ENCODE results near the gene PPM1J. TPM values are rescaled to one million over a fixed set of nuclear protein-coding genes. Genes with fewer than 3 reads are reported as not detected.
"Not testable (repeated sequence)": the region's sequence is repeated elsewhere in the genome, so short reads cannot be mapped to it uniquely, and the experiment has no call there.

The PPM1J gene
- total RNA-seq, 1 donor from 2014 or later: 0.32 TPM

DNA sequence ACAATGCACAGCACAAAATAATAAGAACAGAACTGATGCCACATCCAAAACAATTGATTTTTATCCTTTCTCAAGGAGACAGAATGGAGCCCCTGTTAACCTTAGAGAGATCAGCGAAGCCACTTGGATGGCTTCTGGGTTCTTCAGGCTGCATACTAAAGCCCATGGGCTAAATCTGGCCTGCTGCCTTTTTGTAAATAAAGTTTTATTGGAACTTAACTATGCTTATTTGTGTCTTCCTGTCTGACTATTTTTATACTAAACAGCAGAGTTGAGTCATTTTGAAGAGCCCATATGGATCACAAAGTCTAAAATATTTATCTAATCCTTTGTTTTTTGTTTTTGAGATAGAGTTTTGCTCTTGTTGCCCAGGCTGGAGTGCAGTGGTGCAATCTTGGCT is 16.3 kb upstream of the PPM1J start:
- no peak overlapping the region for H3K27ac ChIP-seq
- H3K27me3 ChIP-seq: no peaks in the 10 kb centered on the region
- no peaks in the 10 kb centered on the region for H3K36me3 ChIP-seq
- ATAC-seq (no peak), DNase-seq (no peak)
- intact Hi-C loops (cut with DNase I): no loop called here
- no peak overlapping the region for H3K4me3 ChIP-seq
- TF ChIP-seq, protein P1, sequence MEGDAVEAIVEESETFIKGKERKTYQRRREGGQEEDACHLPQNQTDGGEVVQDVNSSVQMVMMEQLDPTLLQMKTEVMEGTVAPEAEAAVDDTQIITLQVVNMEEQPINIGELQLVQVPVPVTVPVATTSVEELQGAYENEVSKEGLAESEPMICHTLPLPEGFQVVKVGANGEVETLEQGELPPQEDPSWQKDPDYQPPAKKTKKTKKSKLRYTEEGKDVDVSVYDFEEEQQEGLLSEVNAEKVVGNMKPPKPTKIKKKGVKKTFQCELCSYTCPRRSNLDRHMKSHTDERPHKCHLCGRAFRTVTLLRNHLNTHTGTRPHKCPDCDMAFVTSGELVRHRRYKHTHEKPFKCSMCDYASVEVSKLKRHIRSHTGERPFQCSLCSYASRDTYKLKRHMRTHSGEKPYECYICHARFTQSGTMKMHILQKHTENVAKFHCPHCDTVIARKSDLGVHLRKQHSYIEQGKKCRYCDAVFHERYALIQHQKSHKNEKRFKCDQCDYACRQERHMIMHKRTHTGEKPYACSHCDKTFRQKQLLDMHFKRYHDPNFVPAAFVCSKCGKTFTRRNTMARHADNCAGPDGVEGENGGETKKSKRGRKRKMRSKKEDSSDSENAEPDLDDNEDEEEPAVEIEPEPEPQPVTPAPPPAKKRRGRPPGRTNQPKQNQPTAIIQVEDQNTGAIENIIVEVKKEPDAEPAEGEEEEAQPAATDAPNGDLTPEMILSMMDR (IDR thresholded peaks at IDR 0.05): no peak
- H3K4me1 ChIP-seq: no peaks in the 10 kb centered on the region
- H3K9me3 ChIP-seq: no peaks in the 10 kb centered on the region

DNA sequence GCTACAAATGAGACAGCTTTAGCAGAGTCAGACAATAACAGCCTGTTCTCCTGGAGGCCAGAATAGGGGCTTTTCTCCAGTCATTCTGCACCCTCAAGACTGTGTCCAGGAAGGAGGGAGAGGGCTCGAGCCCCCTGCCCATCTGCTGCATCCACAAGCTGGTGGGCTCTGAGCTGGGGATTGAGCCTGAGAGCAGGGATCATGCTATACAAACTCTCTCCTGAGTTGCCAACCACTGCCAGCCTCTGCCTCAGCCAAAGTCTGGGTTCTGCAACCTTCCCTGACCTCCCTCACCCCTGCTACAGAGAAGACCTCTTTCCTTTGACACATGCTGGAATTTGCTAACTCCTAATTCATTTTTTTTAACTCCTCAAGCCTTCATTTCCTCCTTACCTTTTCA is 14.8 kb upstream of the PPM1J start:
- no peak for ATAC-seq
- no peak overlapping the region for H3K27ac ChIP-seq
- TF ChIP-seq, protein P1 (IDR thresholded peaks at IDR 0.05): no peak

DNA sequence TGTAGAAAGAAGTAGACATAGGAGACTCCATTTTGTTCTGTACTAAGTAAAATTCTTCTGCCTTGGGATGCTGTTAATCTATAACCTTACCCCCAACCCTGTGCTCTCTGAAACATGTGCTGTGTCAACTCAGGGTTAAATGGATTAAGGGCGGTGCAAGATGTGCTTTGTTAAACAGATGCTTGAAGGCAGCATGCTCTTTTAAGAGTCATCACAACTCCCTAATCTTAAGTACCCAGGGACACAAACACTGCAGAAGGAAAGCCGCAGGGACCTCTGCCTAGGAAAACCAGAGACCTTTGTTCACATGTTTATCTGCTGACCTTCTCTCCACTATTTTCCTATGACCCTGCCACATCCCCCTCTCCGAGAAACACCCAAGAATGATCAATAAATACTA is 13.9 kb upstream of the PPM1J start:
- intact Hi-C loops (cut with DNase I): loop anchor here (10.0 kb wide), 1 partner anchor 146 kb away; no protein-coding TSS in a partner anchor
- not testable (repeated sequence) for H3K27me3 ChIP-seq, H3K27ac ChIP-seq, H3K36me3 ChIP-seq, H3K4me3 ChIP-seq, ATAC-seq, DNase-seq, H3K9me3 ChIP-seq, H3K4me1 ChIP-seq

More for the DNA sequence above, 14.8 kb upstream of the PPM1J start:
- Histone ChIP-seq H3K9me3 (no peaks in the 10 kb centered on the region), H3K4me3 (no peak overlapping the region), H3K4me1 (no peaks in the 10 kb centered on the region), H3K36me3 (no peaks in the 10 kb centered on the region), H3K27me3 (no peaks in the 10 kb centered on the region)
- DNase-seq: no peak
- intact Hi-C loops (cut with DNase I): loop anchor here (10.0 kb wide), 1 partner anchor 145 kb away; no protein-coding TSS in a partner anchor

DNA sequence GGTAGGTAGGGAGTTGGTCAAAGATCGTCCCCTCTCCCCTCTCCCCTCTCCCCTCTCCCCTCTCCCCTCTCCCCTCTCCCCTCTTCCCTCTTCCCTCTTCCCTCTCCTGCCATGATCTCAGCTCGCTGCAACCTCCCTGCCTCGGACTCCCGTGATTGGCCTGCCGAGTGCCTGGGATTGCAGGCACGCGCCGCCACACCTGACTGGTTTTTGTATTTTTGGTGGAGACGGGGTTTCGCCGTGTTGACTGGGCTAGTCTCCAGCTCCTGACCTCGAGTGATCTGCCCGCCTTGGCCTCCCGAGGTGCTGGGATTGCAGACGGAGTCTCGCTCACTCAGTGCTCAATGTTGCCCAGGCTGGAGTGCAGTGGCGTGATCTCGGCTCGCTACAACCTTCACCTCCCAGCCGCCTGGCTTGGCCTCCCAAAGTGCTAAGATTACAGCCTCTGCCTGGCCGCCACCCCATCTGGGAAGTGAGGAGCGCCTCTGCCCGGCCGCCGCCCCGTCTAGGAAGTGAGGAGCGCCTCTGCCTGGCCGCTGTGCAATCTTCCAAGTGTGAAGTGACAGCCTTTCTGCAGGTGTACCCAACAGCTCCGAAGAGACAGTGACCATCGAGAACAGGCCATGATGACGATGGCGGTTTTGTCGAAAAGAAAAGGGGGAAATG is 13.3 kb upstream of the PPM1J start:
- ATAC-seq, H3K4me1 ChIP-seq, H3K27ac ChIP-seq, H3K36me3 ChIP-seq, DNase-seq, H3K9me3 ChIP-seq, H3K27me3 ChIP-seq, H3K4me3 ChIP-seq: not testable (repeated sequence)
- intact Hi-C loops (cut with DNase I): loop anchor here (10.0 kb wide), 1 partner anchor 146 kb away; no protein-coding TSS in a partner anchor

GRCh38 chr1:112727716-112728115 is 12.6 kb upstream of the PPM1J start:
- ATAC-seq (no peak), DNase-seq (no peak)
- Histone ChIP-seq H3K27me3 (no peaks in the 10 kb centered on the region), H3K4me1 (peaks cover 5% of the 10 kb centered on the region), H3K27ac (no peak overlapping the region), H3K9me3 (no peaks in the 10 kb centered on the region), H3K36me3 (no peaks in the 10 kb centered on the region), H3K4me3 (no peak overlapping the region)
- intact Hi-C loops (cut with DNase I): loop anchor here (10.0 kb wide), 1 partner anchor 147 kb away; no protein-coding TSS in a partner anchor
- TF ChIP-seq, protein P1 (IDR thresholded peaks at IDR 0.05): no peak

DNA sequence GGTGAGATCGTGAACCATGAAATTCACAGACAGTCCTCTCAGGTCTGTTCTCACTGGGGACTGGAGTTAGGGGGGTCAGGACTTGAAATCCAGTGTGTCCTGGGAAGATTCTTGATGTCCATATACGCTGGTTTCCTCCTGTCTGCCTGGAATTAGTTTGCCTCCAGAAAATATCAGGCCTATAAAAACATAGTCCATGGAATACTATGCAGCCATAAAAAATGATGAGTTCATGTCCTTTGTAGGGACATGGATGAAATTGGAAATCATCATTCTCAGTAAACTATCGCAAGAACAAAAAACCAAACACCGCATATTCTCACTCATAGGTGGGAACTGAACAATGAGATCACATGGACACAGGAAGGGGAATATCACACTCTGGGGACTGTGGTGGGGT is 9.1 kb upstream of the PPM1J start:
- H3K9me3 ChIP-seq, H3K27ac ChIP-seq, ATAC-seq, H3K36me3 ChIP-seq, DNase-seq, H3K4me1 ChIP-seq, H3K27me3 ChIP-seq, H3K4me3 ChIP-seq: not testable (repeated sequence)
- intact Hi-C loops (cut with DNase I): loop anchor here (10.0 kb wide), 1 partner anchor 151 kb away; no protein-coding TSS in a partner anchor

DNA sequence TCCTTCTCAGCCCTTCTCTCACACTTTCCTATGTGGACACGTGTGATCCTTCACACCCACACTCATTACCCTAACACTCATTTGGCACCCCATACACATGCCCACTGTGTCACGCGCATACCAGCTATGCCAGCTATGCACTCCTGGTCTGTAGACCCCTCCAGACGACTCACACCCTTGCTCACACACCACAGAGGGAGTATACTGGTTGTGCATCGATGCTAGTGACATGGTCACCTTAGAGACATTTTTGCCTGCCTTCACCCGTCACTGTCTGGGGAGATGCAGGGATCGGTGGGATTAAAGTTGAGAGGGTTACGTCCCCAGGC is 8.3 kb upstream of the PPM1J start:
- no peak overlapping the region for H3K4me3 ChIP-seq
- ATAC-seq: no peak
- TF ChIP-seq, protein P1 (IDR thresholded peaks at IDR 0.05): no peak
- H3K27ac ChIP-seq: no peak overlapping the region
- no peaks in the 10 kb centered on the region for H3K9me3 ChIP-seq
- no peaks in the 10 kb centered on the region for H3K27me3 ChIP-seq
- H3K4me1 ChIP-seq: peaks cover 5% of the 10 kb centered on the region
- no peak for DNase-seq
- intact Hi-C loops (cut with DNase I): loop anchor here (10.0 kb wide), 1 partner anchor 151 kb away; no protein-coding TSS in a partner anchor
- no peaks in the 10 kb centered on the region for H3K36me3 ChIP-seq

Measured in upper lobe of right lung (tissue), 1 donor.